ENCODE measurements around the gene ARMC12.

Gene ARMC12

DNA sequence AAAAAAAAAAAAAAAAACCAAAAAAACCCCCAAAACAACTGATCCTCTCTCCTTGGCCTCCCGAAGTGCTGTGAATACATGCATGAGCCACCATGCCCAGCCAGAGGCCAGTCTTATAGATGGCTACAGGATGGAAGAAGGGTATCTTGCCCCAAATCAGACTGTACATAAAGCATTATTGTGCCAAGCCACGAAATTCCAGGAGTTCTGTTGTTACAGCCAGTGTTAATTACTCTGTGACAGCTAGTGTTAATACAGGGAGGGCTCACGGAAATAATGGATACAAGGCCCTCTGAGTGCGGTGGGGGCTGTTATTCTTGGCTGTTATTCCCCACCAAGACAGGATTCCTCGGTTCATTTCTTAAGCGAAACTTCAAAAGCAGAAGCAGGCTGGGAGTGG, 38.2 kb downstream of the ARMC12 start:
- DNase-seq (ENCODE audit: low read depth in 1 of 2, low spot score in 1 of 2): no peak

DNA sequence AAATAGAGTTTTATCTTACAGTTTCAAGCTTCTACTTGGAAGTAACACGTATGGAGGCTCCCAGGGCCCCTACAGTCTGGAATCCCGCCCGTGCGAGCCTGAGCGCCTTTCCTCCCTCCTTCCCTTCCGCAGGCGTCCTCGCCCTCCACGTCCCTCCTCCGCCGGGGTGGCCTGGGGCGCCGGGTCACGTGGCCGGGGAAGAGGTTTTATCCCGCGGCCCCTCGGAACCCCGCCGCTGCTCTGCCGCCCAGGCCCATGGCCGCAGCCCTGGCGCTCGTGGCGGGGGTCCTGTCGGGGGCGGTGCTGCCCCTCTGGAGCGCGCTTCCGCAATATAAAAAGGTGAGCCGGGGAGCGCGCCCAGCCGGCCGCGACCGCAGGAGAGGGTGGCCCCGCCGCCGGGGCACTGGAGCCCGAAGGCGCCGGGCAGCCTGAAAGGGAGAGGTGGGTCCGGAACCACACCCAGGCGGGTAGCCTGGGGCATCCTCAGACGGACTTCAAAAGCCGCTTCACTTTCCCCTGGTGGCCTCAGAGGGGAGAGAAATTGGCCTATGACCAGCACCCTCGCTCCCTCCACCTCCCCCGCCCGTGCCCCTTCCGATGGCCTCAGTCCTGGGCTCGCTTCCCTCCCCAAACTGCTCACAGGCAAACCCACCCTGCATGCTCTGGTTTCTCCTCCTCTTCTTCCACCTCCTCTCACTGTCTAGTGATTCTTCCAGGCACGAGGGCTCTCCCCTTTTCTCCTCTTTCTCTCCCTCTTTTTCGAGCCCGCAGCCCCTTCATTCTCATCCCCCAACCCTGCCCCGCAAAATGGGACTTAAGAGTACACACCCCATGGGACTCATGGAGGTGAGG, 39.8 kb downstream of the ARMC12 start, which contains the start of gene CLPSL2:
TSS of gene CLPSL2 (plus strand) at position 235 of the 852 bp plus-strand sequence. CDS start at position 256, 21 bp downstream.
- DNase-seq (ENCODE audit: low read depth in 1 of 2, low spot score in 1 of 2): no peak

DNA sequence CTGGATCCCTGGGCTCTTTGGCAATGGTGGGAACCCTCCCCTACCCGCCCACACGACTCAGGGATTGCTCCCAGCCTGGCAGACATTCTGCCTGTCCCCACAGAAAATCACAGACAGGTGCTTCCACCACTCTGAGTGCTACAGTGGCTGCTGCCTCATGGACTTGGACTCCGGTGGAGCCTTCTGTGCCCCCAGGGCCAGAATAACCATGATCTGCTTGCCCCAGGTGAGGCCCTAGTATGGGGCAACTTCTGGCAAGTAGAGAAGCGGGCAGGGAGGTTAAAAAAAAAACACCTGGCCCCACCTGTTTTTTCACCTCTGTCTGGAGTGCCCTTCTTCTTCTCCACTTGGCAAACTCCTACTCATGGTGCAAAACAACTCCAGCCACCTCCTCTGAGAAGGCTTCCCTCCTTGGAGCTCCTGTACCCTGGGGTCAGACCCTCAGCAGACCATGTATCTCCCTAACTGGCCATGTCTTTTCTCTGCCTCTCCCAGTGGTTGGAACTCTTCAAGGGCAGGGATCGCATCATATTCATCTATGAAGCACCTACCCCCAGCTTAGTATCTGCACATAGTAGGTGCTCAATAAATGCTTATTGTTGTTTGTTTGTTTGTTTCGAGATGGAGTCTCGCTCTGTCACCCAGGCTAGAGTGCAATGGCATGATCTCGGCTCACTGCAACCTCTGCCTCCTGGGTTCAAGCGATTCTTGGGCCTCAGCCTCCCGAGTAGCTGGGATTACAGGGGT, 40.7 kb downstream of the ARMC12 start:
- no peak for DNase-seq (ENCODE audit: low read depth in 1 of 2, low spot score in 1 of 2)

DNA sequence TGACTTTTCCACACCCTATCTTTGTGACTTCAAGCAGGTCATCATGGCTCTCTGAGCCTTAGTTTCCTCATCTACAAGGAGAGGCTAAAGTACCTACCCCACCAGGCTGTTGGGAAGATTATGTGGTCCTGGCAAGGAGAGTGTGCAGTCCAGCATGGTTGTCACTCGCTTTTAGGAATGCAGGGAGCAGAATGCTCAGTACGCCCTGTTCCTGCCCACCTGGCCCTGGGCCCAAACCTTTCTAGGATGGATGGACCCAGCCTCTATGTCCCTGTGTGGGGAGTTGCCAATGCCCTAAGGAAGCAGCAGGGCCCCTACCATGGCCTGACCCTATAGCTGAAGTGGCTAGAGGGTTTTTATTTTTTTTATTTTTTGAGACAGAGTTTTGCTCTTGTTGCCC, 41.6 kb downstream of the ARMC12 start:
- DNase-seq (ENCODE audit: low read depth in 1 of 2, low spot score in 1 of 2): no peak

DNA sequence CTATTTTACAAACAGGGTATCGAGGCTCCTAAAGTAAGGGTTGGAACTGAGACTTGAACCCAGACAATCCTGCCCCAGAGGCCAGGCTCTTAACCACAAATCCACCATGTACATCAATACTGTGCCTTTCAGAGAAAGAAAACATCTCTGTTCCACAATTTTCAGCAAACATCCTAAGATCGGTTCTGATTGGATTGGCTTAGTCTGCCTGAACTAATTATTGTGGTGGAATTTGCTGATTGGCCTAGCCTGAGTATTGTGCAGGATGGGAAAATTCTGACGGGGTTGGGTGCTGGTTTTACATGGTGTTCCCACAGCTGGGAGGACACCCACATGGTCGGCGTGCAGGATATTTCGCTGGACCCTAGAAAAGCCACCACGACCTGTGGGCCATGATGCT, 43.9 kb downstream of the ARMC12 start, which contains the start of gene CLPSL1:
TSS of gene CLPSL1 (plus strand) at position 301 of the 400 bp plus-strand sequence. CDS start at position 393, 92 bp downstream.
- no peak for DNase-seq (ENCODE audit: low read depth in 1 of 2, low spot score in 1 of 2)

DNA sequence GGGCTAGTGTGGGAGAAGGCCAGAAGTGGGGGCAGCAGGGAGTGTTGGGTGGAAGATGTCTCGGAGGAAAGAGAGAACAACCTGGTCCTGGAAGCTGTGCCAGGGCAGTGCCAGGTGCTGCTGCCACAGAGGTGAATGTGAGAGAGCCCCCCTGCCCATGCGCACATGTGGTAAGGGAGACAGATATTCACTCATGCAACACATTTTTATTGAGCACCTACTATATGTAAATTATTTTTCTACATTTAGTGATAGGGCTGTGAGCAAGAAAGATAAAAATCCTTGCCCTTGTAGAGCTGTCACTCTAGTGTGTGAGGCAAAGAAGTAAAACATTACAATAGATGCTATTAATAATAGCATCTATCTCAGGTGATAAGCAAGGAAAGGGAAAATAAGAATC, 44.5 kb downstream of the ARMC12 start:
- no peak for DNase-seq (ENCODE audit: low read depth in 1 of 2, low spot score in 1 of 2)

DNA sequence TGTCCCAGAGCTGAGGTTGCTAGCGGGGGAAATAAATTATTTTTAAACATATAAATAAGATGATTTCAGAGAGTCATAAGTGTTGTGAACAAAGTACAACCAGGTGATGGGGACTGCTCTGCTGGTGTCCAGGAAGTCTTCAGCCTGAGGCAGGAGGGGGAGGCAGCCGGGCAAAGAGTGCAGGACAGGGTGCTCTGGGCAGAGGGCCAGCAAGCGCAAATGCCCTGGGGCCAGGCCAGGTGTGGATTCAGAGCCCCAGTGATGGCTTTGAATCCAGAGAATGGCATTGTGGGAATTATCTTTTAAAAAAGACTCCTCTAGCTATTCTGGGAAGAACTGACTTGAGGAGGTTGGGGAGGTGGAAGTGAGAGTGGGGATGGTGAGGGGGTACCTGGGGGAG, 45.6 kb downstream of the ARMC12 start:
- no peak for DNase-seq (ENCODE audit: low read depth in 1 of 2, low spot score in 1 of 2)

DNA sequence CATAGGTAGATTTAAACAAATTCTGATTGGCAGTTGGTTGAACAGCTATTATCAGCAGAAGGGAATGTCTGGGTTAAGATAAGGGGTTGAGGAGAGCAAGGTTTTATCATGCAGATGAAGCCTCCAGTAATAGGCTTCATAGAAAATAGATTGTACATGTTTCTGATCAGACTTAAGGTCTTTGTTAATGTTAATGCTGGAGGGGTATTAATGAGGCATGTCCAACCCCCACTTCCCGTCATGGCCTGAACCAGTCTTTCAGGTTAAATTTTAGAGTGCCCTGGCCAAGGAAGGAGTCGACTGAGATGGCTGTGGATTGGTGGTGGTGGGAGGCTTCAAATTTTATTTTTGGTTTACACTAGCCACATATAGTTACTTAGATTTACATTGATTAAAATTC, 47.4 kb downstream of the ARMC12 start:
- no peak for DNase-seq (ENCODE audit: low read depth in 1 of 2, low spot score in 1 of 2)

DNA sequence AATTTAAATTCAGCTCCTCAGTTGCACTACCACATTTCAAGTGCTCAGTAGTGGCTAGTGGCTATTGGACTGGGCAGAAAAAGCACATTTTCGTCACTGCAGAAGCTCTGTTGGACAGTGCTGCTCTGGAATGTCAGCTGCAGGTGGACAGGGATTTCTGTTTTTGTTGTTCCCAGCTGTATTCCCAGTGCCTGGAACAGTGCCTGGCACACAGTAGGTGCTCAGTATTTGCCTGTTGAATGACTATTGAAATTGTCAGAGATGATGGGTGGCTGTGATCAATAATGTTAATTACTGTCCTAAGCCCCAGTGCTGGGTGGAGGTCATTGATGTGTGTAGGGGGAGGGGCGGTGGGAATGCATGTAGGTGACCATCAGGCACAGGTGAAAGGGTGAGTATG, 49.4 kb downstream of the ARMC12 start:
- DNase-seq (ENCODE audit: low read depth in 1 of 2, low spot score in 1 of 2): no peak

DNA sequence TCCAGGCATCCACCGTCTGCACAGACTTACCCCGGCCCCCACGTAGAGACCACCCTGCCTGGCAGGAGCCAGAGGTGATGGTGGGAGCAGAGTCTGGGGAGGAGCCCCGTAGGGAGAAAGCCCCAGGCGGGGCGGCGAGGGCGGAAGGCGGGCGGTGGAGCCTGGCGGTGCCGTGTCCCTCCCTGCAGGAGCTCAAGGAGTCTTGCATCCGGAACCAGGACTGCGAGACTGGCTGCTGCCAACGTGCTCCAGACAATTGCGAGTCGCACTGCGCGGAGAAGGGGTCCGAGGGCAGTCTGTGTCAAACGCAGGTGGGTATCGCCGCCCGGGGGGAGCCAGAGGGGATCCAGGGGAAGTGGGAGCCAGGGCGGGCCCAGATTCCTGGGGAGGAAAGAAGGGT, 50.0 kb downstream of the ARMC12 start:
- no peak for DNase-seq (ENCODE audit: low read depth in 1 of 2, low spot score in 1 of 2)

DNA sequence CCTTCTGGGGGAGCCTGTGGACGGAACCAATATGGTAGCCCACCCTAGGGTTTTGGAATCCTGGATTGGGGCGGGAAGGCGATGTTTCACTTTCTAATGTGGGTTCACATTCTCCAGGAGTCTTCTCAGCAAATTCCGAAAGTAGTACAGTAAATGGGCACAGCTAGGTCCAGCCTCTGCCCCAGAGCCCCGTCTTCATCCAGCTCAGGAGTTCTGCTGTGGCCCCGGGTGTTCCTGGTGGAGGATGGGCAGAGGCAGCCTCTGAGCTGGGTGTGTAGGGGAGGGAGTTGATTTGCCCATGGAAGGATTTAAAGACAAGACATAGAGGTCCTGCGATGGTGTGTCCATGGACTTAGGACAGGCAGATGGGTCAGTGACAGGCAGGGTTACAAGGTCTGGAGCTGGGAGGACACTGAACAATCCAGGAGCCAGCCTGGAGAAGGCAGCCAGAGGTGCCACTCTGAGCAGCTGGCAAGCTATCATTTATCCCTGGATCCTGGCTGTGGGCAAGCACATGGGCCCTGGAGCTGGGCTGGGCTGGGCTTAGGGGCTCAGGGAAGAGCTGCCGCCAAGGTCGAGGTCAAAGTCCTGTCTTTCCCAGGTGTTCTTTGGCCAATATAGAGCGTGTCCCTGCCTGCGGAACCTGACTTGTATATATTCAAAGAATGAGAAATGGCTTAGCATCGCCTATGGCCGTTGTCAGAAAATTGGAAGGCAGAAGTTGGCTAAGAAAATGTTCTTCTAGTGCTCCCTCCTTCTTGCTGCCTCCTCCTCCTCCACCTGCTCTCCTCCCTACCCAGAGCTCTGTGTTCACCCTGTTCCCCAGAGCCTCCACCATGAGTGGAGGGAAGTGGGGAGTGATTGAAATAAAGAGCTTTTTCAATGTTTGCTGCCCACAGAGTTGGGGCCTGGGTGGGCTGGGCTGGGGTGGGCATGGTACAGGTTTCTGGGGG, 50.7 kb downstream of the ARMC12 start:
- no peak for DNase-seq (ENCODE audit: low read depth in 1 of 2, low spot score in 1 of 2)

DNA sequence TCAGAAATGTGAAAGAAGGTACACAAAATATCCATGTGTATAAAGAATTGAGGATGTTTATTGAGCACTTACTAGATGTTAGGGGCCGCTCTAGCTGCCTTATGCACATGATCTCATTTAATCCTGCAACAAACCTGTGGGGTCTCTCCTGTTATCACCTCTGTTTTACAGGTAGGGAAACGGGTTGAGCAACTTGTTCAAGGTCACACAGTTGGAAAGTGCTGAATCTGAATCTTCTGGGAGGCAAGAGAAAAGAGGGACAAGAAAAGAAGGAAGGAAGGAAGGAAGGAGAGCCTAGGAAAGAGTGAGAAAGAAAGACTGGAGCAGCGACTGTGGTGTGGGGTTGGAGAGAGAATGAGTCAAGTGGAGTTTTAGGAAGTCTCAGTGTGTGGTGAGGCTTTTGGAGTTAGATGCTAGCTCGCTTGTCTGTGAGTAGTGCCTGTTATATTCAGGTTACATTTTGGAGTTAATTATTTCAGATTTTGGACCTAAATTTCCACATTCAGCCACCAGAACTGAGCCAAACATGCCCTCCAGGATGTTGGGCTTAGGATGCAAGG, 51.7 kb downstream of the ARMC12 start:
- DNase-seq (ENCODE audit: low read depth in 1 of 2, low spot score in 1 of 2): no peak

DNA sequence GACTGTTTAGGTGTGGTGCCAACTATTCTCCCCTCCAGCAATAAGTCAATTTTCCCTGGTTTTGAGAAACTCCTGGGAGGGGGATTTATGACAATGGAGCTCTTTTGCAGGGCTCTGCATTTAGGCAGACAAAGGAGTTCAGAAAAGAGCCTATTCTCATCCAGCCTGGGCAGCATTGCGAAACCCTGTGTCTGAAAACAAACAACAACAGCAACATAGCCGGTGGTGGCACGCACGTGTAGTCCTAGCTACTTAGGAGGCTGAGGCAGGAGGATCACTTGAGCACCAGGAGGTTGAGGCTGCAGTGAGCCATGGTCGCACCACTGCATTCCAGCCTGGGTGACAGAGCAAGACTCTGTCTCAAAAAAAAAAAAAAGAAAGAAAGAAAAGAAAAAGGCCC, 53.9 kb downstream of the ARMC12 start:
- DNase-seq (ENCODE audit: low read depth in 1 of 2, low spot score in 1 of 2): no peak

DNA sequence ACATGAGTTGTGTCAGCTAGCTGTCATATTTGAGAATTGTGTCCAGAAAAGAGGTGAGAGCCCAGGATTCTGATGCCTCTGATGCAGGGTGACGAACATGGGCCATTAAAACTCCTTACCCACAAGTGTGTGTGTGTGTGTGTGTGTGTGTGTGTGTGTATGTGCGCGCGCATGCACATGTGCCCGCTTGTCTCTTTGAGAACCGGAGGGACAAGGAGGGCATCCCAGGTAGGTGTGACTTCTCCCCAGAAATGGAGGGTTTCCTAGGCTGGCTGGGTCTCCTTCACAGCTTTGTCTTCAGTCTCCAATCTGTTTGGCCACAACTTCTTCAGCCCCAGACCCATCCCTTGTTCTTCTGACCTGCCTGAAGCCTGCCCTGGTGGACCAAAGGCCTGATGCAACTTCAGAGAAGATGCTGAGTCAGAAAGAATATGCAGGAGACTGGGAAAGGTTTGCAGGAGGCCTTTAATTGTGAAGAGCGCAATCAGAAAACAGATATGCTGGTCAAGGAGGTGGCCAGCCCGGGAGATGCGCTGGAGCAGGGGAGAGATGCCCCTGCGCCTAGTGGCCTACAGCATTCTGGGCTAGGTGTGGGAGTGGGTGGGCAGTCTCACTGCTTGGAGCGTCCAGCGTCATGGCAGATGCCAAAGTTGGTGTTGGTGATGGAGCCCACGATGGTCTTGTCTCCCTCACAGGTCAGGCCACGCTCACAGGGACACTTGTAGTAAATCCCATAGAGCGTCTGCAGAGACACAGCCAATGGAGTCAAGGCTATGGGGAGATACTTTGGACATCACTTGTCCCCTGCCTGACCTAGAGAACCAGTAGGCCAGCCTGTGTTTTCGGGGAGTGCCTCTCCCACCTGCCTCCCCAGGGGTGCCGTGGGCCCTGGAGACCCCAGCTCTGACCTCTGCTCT, 58.0 kb downstream of the ARMC12 start:
- no peak for DNase-seq (ENCODE audit: low read depth in 1 of 2, low spot score in 1 of 2)

DNA sequence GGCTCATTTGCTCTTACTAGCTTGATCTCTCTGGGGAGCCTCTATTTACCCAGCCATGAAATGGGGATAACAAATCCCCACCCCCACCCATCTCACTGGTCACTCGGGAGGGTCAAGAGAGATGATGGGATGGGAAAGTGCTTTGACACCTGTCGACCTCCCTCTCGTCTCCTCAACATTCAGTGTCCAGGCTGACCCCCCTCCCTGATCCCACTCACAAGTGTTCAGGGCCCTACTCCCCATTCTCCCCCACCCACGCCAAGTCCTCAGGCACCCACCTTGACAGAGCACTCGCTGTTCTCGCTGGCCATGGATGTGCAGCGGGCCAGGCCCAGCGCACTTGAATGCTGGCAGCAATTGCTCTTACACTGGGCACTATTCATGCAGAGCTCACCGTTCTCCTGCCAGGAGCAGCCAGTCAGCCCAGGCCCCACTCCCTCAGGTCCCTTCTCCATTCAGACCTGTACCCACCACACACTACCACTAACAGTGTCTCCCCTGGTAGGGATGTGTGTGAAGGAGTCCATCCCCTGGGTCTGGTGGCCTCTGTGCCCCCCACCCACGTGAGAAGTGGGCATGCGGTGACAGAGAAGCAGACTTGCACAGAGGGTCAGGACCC, 58.7 kb downstream of the ARMC12 start:
- DNase-seq (ENCODE audit: low read depth in 1 of 2, low spot score in 1 of 2): no peak

DNA sequence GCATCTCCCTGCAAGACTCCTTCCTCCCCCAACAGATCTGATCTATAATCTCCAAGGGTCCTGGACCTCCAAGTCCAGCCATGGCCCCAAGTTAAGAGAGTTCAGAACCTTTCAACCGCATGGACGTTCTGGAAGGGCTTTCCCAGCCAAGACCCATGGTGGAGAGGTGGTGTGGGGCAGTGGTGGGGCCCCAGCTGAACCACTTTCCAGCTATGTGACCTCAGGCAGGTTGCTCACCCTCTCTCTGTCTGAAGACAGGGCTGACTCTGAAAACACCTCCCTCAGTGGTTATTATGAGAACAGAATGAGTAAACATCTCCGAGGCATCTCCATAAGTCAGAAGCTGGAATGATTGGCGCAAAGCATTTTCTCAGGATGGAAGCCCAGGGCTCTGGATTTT, 59.4 kb downstream of the ARMC12 start:
- DNase-seq (ENCODE audit: low read depth in 1 of 2, low spot score in 1 of 2): no peak

DNA sequence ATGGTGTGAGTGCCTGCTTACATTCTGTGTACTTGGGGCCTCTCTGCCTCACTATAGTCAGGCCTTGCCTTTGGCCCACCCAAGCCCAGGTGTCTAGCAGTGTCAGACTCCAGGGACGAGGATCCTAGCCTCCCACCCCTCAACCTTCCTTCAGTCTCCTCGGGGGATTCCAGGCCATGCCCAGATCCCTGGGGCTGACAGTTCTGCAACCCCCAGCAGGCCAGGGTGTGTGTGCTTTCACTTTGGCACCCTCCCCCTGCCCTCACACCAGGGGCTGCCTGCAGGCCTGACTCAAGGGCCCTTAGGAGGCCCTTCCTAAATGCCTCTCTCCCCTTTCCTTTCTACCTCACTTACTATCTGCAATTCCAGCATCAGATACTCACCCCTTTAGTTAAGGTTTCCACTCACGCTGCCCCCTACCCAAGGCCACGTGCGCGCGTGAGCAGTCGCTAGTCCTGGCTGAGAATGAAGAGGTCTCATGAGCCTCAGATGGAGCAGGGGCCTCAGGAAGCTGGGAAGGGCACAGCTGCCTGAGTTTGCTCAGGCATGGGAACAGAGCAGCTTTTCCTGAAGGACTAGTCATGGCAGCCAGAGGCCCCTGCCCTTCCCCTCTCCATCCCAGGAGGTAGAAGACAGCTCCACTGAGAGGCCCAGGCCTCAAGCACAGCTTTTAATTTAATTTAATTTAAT, 61.1 kb downstream of the ARMC12 start:
- DNase-seq (ENCODE audit: low read depth in 1 of 2, low spot score in 1 of 2): no peak
